B cell (primary cell): ENCODE data around the gene FAM53B. TPM values are rescaled to one million over a fixed set of nuclear protein-coding genes. Genes with fewer than 3 reads are reported as not detected.

Source experiments
- ATAC-seq: fragments of 200-7000 bp; cut with Tn5 transposase; one replicate; pipeline ENCODE4 v1.10.0; 2021; ENCODE audit warnings: low read depth, mild to moderate bottlenecking, moderate number of reproducible peaks, moderate library complexity
- CTCF ChIA-PET: fragments of 350-600 bp; sonication (Branson Sonifier 250); formaldehyde crosslinking; loops from one replicate; lab custom pipeline; 2021; ENCODE audit warnings: antibody characterized with exemption, inconsistent platforms; lab: Charles Lee
- POLR2A ChIA-PET: fragments of 350-600 bp; sonication (Branson Sonifier 250); formaldehyde crosslinking; loops from one replicate; lab custom pipeline; 2021; ENCODE audit warnings: antibody characterized with exemption; lab: Charles Lee
- DNase-seq: peaks from one replicate; pipeline ENCODE4 v3.0.0; 2013
- H2AFZ ChIP-seq: 2 replicates; pipeline ENCODE4 v1.6.1; 2012; ENCODE audit warnings: mild to moderate bottlenecking, low read depth, low read length; ENCODE audit not compliant: insufficient read depth, poor library complexity, severe bottlenecking
- H3K27ac ChIP-seq, 2 donors: 1 replicate in 1 of 2; 2 replicates in 1 of 2; pipeline ENCODE4 v1.5.1; 2012 to 2013; ENCODE audit warnings: low read length in 2 of 2, mild to moderate bottlenecking in 2 of 2, moderate library complexity in 1 of 2
- H3K27me3 ChIP-seq, 4 experiments: fragments of 200-600 bp in 1 of 4; sonication (generic) in 1 of 4; replicated peaks in 1 of 4; 1 replicate in 2 of 4; 2 replicates in 2 of 4; pipeline versions ENCODE4 v1.6.1 to v1.7.0; 2013 to 2016; ENCODE audit warnings: low read length in 3 of 4, mild to moderate bottlenecking in 2 of 4, mixed read lengths in 1 of 4, moderate library complexity in 1 of 4; ENCODE audit not compliant: insufficient read depth in 4 of 4, control insufficient read depth in 3 of 4; ENCODE audit errors: control extremely low read depth in 1 of 4
- H3K36me3 ChIP-seq, 2 experiments: replicated peaks in 1 of 2; 1 replicate in 1 of 2; 2 replicates in 1 of 2; pipeline versions ENCODE4 v1.6.1 to v1.7.1; 2013; ENCODE audit warnings: low read length in 1 of 2; ENCODE audit not compliant: insufficient read depth in 2 of 2, control insufficient read depth in 1 of 2; ENCODE audit errors: control extremely low read depth in 1 of 2, extremely low read depth in 1 of 2
- H3K4me1 ChIP-seq, 2 donors: fragments of 200-600 bp in 1 of 2; sonication (generic) in 1 of 2; 1 replicate in 1 of 2; 2 replicates in 1 of 2; pipeline versions ENCODE4 v1.5.1 to v1.6.1; 2013 to 2017; ENCODE audit warnings: low read length in 2 of 2; ENCODE audit not compliant: control insufficient read depth in 2 of 2, insufficient read depth in 2 of 2
- H3K4me2 ChIP-seq: replicated peaks from 2 replicates; pipeline ENCODE3; 2012; ENCODE audit warnings: mild to moderate bottlenecking, low read depth, low read length; ENCODE audit not compliant: poor library complexity, severe bottlenecking
- H3K4me3 ChIP-seq, 5 experiments: fragments of 200-600 bp in 1 of 5; sonication (generic) in 1 of 5; 1 replicate in 3 of 5; 2 replicates in 2 of 5; pipeline versions ENCODE4 v1.5.1 to v1.7.0; 2011 to 2016; ENCODE audit warnings: low read length in 4 of 5, mild to moderate bottlenecking in 4 of 5, low read depth in 2 of 5, control low read depth in 1 of 5, moderate library complexity in 1 of 5; ENCODE audit not compliant: insufficient read depth in 1 of 5; ENCODE audit errors: control extremely low read depth in 1 of 5, extremely low read depth in 1 of 5
- H3K79me2 ChIP-seq: fragments of 200-600 bp; sonication (generic); one replicate; pipeline ENCODE4 v1.6.0; 2016; ENCODE audit warnings: low read length; ENCODE audit not compliant: control insufficient read depth, insufficient read depth
- H3K9ac ChIP-seq: fragments of 200-600 bp; sonication (generic); 2 replicates; pipeline ENCODE4 v1.6.1; 2017; ENCODE audit warnings: mild to moderate bottlenecking, low read length, moderate library complexity
- H3K9me3 ChIP-seq, 3 donors: one replicate each; pipeline versions ENCODE4 v1.6.1 to v1.7.1; 2013; ENCODE audit warnings: low read length in 2 of 3; ENCODE audit not compliant: control insufficient read depth in 2 of 3, insufficient read depth in 1 of 3; ENCODE audit errors: control extremely low read depth in 1 of 3
- H4K20me1 ChIP-seq: 2 replicates; pipeline ENCODE4 v1.6.0; 2012; ENCODE audit warnings: mild to moderate bottlenecking, low read length; ENCODE audit not compliant: insufficient read depth, control insufficient read depth, poor library complexity, severe bottlenecking
- H3K27ac Mint-ChIP-seq: one replicate; pipeline ENCODE4 v1.8.0; 2021; ENCODE audit warnings: mixed read lengths
- H3K27me3 Mint-ChIP-seq: one replicate; pipeline ENCODE4 v1.8.0; 2021; ENCODE audit warnings: mixed read lengths
- H3K4me1 Mint-ChIP-seq: one replicate; pipeline ENCODE4 v1.8.0; 2021; ENCODE audit warnings: mixed read lengths
- H3K4me3 Mint-ChIP-seq: one replicate; pipeline ENCODE4 v1.8.0; 2021; ENCODE audit warnings: mixed read lengths
- H3K9me3 Mint-ChIP-seq: one replicate; pipeline ENCODE4 v1.8.0; 2022; ENCODE audit warnings: mixed read lengths; ENCODE audit not compliant: insufficient read depth
- EZH2 ChIP-seq: IDR thresholded peaks from 2 replicates; pipeline ENCODE4 v1.6.1; 2012; ENCODE audit warnings: borderline replicate concordance, low read depth, mild to moderate bottlenecking, moderate library complexity, low read length; ENCODE audit not compliant: insufficient read depth, poor library complexity, severe bottlenecking
- WGBS: methylation state at CpG from one replicate; pipeline ENCODE4 v1.1.5; 2013; ENCODE audit warnings: missing lambda C conversion rate; ENCODE audit not compliant: insufficient coverage; 5-methylcytosine and 5-hydroxymethylcytosine counted together
- intact Hi-C: fragments of 100-400 bp; cut with micrococcal nuclease; formaldehyde crosslinking; loops from one replicate; pipeline ENCODE4 v1.10.0; 2022
- polyA plus RNA-seq: library from polyadenylated mRNA; depleted of rRNA; stranded (reverse); fragments of >200 nt; gene quantifications from 2 replicates; pipeline ENCODE4 v1.2.3, GENCODE V29; 2012
- total RNA-seq, 2 donors: library from RNA; stranded (reverse); fragments of 120-200 nt in 1 of 2; gene quantifications; 1 replicate in 1 of 2; 2 replicates in 1 of 2; pipeline versions ENCODE4 v1.2.3 to v1.2.4, GENCODE V29; 2013 to 2022
- TF ChIP-seq, protein P1 (sequence below): fragments of 200-600 bp; IDR thresholded peaks from one replicate; pipeline ENCODE4 v1.8.0; 2022; ENCODE audit warnings: antibody characterized with exemption, mild to moderate bottlenecking

FAM53B gene
- total and polyA plus RNA-seq, 2 donors (not counting 1 experiment from before 2014, with no cell fraction given), result 51.2 to 186 TPM

DNA sequence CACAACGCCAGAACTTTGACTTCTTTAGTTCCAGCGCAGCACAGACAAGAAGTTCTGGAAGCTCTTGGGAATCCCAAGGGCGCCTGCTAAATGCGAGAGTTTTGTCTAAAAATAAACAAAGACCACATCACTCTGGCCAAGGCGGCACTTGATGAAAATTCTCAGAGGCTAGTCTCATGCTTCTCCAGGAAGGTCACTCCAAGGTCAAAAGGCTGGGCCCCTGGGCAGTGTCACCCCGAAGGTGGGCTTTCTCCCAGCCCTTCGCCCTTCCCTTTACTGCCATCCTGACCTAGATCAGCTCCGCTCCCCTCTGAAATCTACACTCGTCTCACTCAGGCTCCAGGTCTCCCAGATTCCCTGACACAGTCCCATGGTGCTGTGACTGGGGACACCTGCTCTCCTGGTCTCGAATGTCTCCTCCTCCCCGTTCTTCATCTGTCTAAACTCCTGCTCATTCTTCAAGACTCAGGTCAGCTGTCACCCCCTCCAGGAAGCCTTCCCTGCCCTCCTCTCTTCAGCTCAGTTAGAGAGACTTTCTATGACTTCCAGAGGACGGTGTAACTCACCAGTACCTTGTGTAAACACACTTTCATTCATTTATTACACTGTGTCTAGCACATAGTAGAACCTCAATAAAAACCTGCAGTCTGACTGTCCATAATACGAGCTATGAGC, 10.5 kb downstream of the FAM53B start:
- Histone ChIP-seq H3K9ac (peak overlapping the region; percentile 45), H3K9me3 (no peaks in the 10 kb centered on the region), H3K4me3 (peak overlapping the region in 2 of 5 experiments; percentile 18 to 39), H3K27ac (peak overlapping the region; percentile 80 to 98), H3K79me2 (peaks cover 100% of the 10 kb centered on the region), H3K27me3 (no peaks in the 10 kb centered on the region), H3K4me1 (peaks cover 100% of the 10 kb centered on the region in 2 donors), H3K36me3 (peaks cover 0 to 24% of the 10 kb centered on the region in 2 experiments), H2AFZ (peak overlapping the region; percentile 14), H4K20me1 (peaks cover 73% of the 10 kb centered on the region), H3K4me2 (peak overlapping the region; percentile 90)
- Mint-ChIP-seq H3K27me3 (no peaks in the 10 kb centered on the region), H3K27ac (peak overlapping the region; percentile 79), H3K9me3 (no peaks in the 10 kb centered on the region), H3K4me3 (peak overlapping the region; percentile 52), H3K4me1 (peaks cover 97% of the 10 kb centered on the region)
- ChIA-PET CTCF (interaction anchor here (0.9 to 19.2 kb wide), 14 partner anchors 6 to 204 kb away, joined by 3 to 353 read pairs (median 4); no protein-coding TSS in a partner anchor), POLR2A (interaction anchor here (0.6 to 2.7 kb wide), 9 partner anchors 9 to 183 kb away, joined by 3 to 14 read pairs (median 4); no protein-coding TSS in a partner anchor)
- ATAC-seq (no peak), DNase-seq (no peak)
- intact Hi-C loops, result loop anchor here (2.0 kb wide), 1 partner anchor 15 kb away; no protein-coding TSS in a partner anchor
- TF ChIP-seq, protein P1, sequence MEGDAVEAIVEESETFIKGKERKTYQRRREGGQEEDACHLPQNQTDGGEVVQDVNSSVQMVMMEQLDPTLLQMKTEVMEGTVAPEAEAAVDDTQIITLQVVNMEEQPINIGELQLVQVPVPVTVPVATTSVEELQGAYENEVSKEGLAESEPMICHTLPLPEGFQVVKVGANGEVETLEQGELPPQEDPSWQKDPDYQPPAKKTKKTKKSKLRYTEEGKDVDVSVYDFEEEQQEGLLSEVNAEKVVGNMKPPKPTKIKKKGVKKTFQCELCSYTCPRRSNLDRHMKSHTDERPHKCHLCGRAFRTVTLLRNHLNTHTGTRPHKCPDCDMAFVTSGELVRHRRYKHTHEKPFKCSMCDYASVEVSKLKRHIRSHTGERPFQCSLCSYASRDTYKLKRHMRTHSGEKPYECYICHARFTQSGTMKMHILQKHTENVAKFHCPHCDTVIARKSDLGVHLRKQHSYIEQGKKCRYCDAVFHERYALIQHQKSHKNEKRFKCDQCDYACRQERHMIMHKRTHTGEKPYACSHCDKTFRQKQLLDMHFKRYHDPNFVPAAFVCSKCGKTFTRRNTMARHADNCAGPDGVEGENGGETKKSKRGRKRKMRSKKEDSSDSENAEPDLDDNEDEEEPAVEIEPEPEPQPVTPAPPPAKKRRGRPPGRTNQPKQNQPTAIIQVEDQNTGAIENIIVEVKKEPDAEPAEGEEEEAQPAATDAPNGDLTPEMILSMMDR, result no peak
- TF ChIP-seq EZH2, result no peak
- WGBS, result 77% methylated on average over 13 of the region's 13 CpGs
